Erythroblast (primary cell): ENCODE measurements around the gene NKD1.

ENCODE experiments used
- GATA1 ChIP-seq: IDR thresholded peaks from 2 replicates; pipeline ENCODE4 v1.6.1; 2011; ENCODE audit warnings: low read depth, mild to moderate bottlenecking, control low read depth, low read length, moderate library complexity
- POLR2A ChIP-seq: IDR thresholded peaks from 2 replicates; pipeline ENCODE4 v1.6.1; 2011; ENCODE audit warnings: mild to moderate bottlenecking, low read length

- TF ChIP-seq POLR2A (no peak), GATA1 (no peak)
These were observed 59.3 kb downstream of the NKD1 start for GRCh38 chr16:50607447-50607846.
